LNCaP clone FGC (cell line): Measurements from ENCODE around the gene NPBWR2.

ENCODE experiments used
- DNase-seq: peaks from one replicate; pipeline ENCODE4 v3.0.0-alpha.2; 2011; ENCODE audit warnings: low read depth
- H3K4me3 ChIP-seq: 2 replicates; pipeline ENCODE4 v1.5.1; 2011; ENCODE audit warnings: mild to moderate bottlenecking, low read depth, low read length, control low read depth
- CTCF ChIP-seq: IDR thresholded peaks from 2 replicates; pipeline ENCODE4 v1.5.1; 2012; ENCODE audit warnings: mild to moderate bottlenecking; ENCODE audit not compliant: control insufficient read depth, insufficient read depth; ENCODE audit errors: extremely low read depth

The NPBWR2 gene

GRCh38 chr20:64080013-64080812 lies 27.2 kb downstream of the NPBWR2 start, which contains the start of gene OPRL1:
TSS of gene OPRL1 (plus strand) at chr20:64080082. CDS start at chr20:64092721, 12,639 bp downstream.
- H3K4me3 ChIP-seq, result peak within 1 kb of the TSS; percentile 67
- no peak for DNase-seq
- TF ChIP-seq CTCF, result no peak

- peak within 1 kb of the TSS; percentile 67 for H3K4me3 ChIP-seq
- no peak for TF ChIP-seq CTCF
- no peak for DNase-seq
Measured at GRCh38 chr20:64079273-64080012, 27.9 kb downstream of the NPBWR2 start, which contains the start of gene RGS19. TSS of gene RGS19 (minus strand) at chr20:64079518. CDS start at chr20:64076886, 2,632 bp downstream.

- DNase-seq, result no peak
- peak overlapping the region; percentile 67 for H3K4me3 ChIP-seq
- no peak for TF ChIP-seq CTCF
Measured at GRCh38 chr20:64078934-64079272, 28.5 kb downstream of the NPBWR2 start.

GRCh38 chr20:64077876-64078551 lies 29.4 kb downstream of the NPBWR2 start:
- DNase-seq, result no peak
- no peak overlapping the region for H3K4me3 ChIP-seq
- TF ChIP-seq CTCF, result no peak

DNA sequence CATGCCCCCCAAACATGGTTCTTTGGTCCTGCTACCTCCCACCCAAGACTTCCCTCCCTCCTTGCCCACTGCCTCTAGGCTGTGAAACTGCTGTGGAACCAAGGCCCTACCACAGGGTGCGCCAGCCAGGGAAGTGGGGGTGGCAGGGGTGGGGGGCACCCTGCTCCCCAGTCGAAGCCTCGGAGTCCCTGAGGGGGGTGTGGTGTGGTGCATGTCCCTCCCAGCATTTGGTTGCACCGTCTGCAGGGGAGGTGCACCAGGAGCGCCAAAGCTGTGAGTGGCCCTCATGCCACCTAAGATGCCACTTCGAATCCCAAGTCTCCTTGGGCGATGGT lies 29.9 kb downstream of the NPBWR2 start:
- DNase-seq, result no peak

DNA sequence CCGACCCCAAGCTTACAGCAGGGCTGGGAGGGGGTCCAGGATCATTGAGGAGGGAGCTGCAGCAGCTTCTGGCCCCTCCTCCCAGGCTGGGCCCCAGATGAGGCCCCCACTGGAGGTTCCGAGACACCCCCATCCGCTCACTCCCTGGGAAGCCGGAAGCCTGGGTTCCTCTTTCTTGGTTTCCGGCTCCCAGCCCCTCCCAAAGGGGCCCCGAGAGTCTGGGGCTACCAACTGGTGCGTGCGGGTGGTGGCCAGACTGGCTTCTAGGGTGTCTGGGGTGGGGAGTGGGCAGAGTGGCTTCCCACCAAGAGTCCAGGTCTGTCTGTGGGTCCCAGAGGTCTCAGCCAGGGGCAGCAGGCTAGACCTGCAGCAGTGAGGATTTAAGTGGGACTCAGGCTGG lies 30.3 kb downstream of the NPBWR2 start:
- no peak for TF ChIP-seq CTCF
- no peak for DNase-seq
- H3K4me3 ChIP-seq, result no peak overlapping the region

More for the DNA sequence above, 29.9 kb downstream of the NPBWR2 start:
- no peak for TF ChIP-seq CTCF
- no peak overlapping the region for H3K4me3 ChIP-seq
